Endothelial cell of umbilical vein (primary cell): Measurements from ENCODE around the gene RWDD2A. TPM values are rescaled to one million over a fixed set of nuclear protein-coding genes. Genes with fewer than 3 reads are reported as not detected.

ENCODE experiments used
- BruUV-seq: library from RNA; stranded (reverse); fragments of 400-500 nt; replicated peaks from 2 replicates; lab custom pipeline; 2021; lab: Mats Ljungman, UMichigan
- CTCF ChIA-PET: fragments of 300-600, 350-600 bp; sonication (Branson Sonifier 250); formaldehyde crosslinking; loops from one replicate; lab custom pipeline; 2021; ENCODE audit warnings: antibody characterized with exemption, inconsistent platforms; lab: Charles Lee
- POLR2A ChIA-PET: fragments of 300-600, 350-600 bp; sonication (Branson Sonifier 250); formaldehyde crosslinking; loops from one replicate; lab custom pipeline; 2021; ENCODE audit warnings: antibody characterized with exemption, inconsistent platforms; lab: Charles Lee
- DNase-seq: peaks from one replicate; pipeline ENCODE4 v3.0.0-alpha.2; 2011; ENCODE audit warnings: low read depth, low spot score
- FAIRE-seq: peaks from 2 replicates; lab custom pipeline; 2011; peaks lifted over from hg19 to GRCh38; lab: Jason Lieb, UNC
- H2AFZ ChIP-seq: 2 replicates; pipeline ENCODE4 v1.6.0; 2012; ENCODE audit warnings: low read depth, low read length, control low read depth, inconsistent platforms
- H3K27ac ChIP-seq: 2 replicates; pipeline ENCODE4 v1.5.1; 2011; ENCODE audit warnings: low read depth, mild to moderate bottlenecking, control low read depth, low read length, moderate library complexity; ENCODE audit not compliant: insufficient read depth
- H3K27me3 ChIP-seq, 2 experiments: 2 replicates each; pipeline versions ENCODE4 v1.6.0 to v1.6.1; 2011; ENCODE audit warnings: low read length in 2 of 2, mixed read lengths in 1 of 2; ENCODE audit not compliant: control insufficient read depth in 2 of 2, insufficient read depth in 2 of 2
- H3K36me3 ChIP-seq, 2 experiments: 2 replicates in 1 of 2; 3 replicates in 1 of 2; pipeline ENCODE4 v1.5.1; 2011; ENCODE audit warnings: low read length in 2 of 2, mild to moderate bottlenecking in 1 of 2, moderate library complexity in 1 of 2; ENCODE audit not compliant: control insufficient read depth in 2 of 2, insufficient read depth in 2 of 2; ENCODE audit errors: extremely low read depth in 1 of 2
- H3K4me1 ChIP-seq: 3 replicates; pipeline ENCODE4 v1.5.1; 2011; ENCODE audit warnings: mild to moderate bottlenecking, low read length; ENCODE audit not compliant: control insufficient read depth, insufficient read depth; ENCODE audit errors: extremely low read depth
- H3K4me2 ChIP-seq: 2 replicates; pipeline ENCODE4 v1.6.1; 2011; ENCODE audit warnings: low read length, control low read depth, mixed read lengths; ENCODE audit not compliant: insufficient read depth
- H3K4me3 ChIP-seq, 3 experiments: fragments of 200-600 bp in 1 of 3; sonication (generic), shearing (Covaris generic) in 1 of 3; replicated peaks in 1 of 3; 2 replicates each; pipeline ENCODE4 v1.5.1; 2011 to 2016; ENCODE audit warnings: control low read depth in 3 of 3, low read length in 3 of 3, mild to moderate bottlenecking in 2 of 3, inconsistent platforms in 1 of 3, low read depth in 1 of 3, moderate library complexity in 1 of 3; ENCODE audit not compliant: insufficient read depth in 1 of 3
- H3K79me2 ChIP-seq: 2 replicates; pipeline ENCODE4 v1.6.0; 2012; ENCODE audit warnings: low read length, inconsistent platforms; ENCODE audit not compliant: control insufficient read depth, insufficient read depth
- H3K9ac ChIP-seq: replicated peaks from 2 replicates; pipeline ENCODE3; 2011; ENCODE audit warnings: low read length, control low read depth; ENCODE audit not compliant: insufficient read depth; ENCODE audit errors: extremely low read depth
- H3K9me1 ChIP-seq: replicated peaks from 3 replicates; pipeline ENCODE4 v1.6.0; 2011; ENCODE audit warnings: mild to moderate bottlenecking, low read length; ENCODE audit not compliant: control insufficient read depth, insufficient read depth; ENCODE audit errors: extremely low read depth
- H3K9me3 ChIP-seq: replicated peaks from 2 replicates; pipeline ENCODE4 v1.5.1; 2012; ENCODE audit warnings: low read length, inconsistent platforms; ENCODE audit not compliant: control insufficient read depth, insufficient read depth
- H4K20me1 ChIP-seq: replicated peaks from 2 replicates; pipeline ENCODE3; 2011; ENCODE audit warnings: mild to moderate bottlenecking, low read length; ENCODE audit not compliant: control insufficient read depth, insufficient read depth; ENCODE audit errors: extremely low read depth
- CTCF ChIP-seq, 2 donors: IDR thresholded peaks; 1 replicate in 1 of 2; 2 replicates in 1 of 2; pipeline ENCODE4 v1.5.1; 2011; ENCODE audit warnings: low read length in 2 of 2, mild to moderate bottlenecking in 2 of 2, moderate library complexity in 2 of 2, control low read depth in 1 of 2, inconsistent platforms in 1 of 2, low read depth in 1 of 2; ENCODE audit not compliant: insufficient read depth in 1 of 2; ENCODE audit errors: extremely low read depth in 1 of 2
- POLR2AphosphoS5 ChIP-seq: IDR thresholded peaks from 2 replicates; pipeline ENCODE4 v1.6.1; 2012; ENCODE audit warnings: low read depth, mild to moderate bottlenecking, control low read depth, low read length, moderate library complexity; ENCODE audit not compliant: insufficient read depth
- dilution Hi-C: fragments of 300-500 bp; cut with MboI; formaldehyde crosslinking; loops from one replicate; pipeline ENCODE4 v1.15.0; 2019; ENCODE audit warnings: low sequenced_read_pairs; ENCODE audit not compliant: extremely low pct_ligation_motif_present
- intact Hi-C: fragments of 100-400 bp; cut with micrococcal nuclease; formaldehyde crosslinking; loops from one replicate; pipeline ENCODE4 v1.10.0; 2022
- polyA plus RNA-seq, 4 experiments: library from polyadenylated mRNA; depleted of rRNA in 3 of 4; stranded (reverse) in 3 of 4; unstranded in 1 of 4; fragments of >200 nt; gene quantifications; 2 replicates each; pipeline versions ENCODE4 v1.2.1 to v1.2.3, GENCODE V29; 2011 to 2012; ENCODE audit warnings: missing spikeins in 1 of 4
- total RNA-seq: library from RNA; stranded (reverse); gene quantifications from 2 replicates; pipeline ENCODE4 v1.2.3, GENCODE V29; 2021
- TF ChIP-seq, protein P1 (sequence below): IDR thresholded peaks from 2 replicates; pipeline ENCODE4 v1.6.1; 2011; ENCODE audit not compliant: insufficient read depth, insufficient read length

RWDD2A gene
- total and polyA plus RNA-seq, 2 donors (not counting 3 experiments of a cell fraction or from before 2014, with no cell fraction given): 3.2 to 4.5 TPM

GRCh38 chr6:83215131-83216047, 22.2 kb downstream of the RWDD2A start:
- FAIRE-seq: peak; percentile 88
- Histone ChIP-seq H3K9me3 (no peaks in the 10 kb centered on the region), H4K20me1 (no peaks in the 10 kb centered on the region), H3K4me3 (no peak overlapping the region), H3K36me3 (no peaks in the 10 kb centered on the region), H3K4me1 (no peaks in the 10 kb centered on the region), H3K79me2 (no peaks in the 10 kb centered on the region), H3K9ac (no peak overlapping the region), H3K9me1 (no peaks in the 10 kb centered on the region), H3K27ac (no peak overlapping the region), H2AFZ (no peak overlapping the region), H3K4me2 (no peak overlapping the region), H3K27me3 (no peaks in the 10 kb centered on the region)
- no TSS peak for BruUV-seq
- peak; percentile 82 for DNase-seq
- ChIA-PET POLR2A (interaction anchor here (0.6 kb wide), 1 partner anchor 17 kb away, joined by 3 read pairs; no protein-coding TSS in a partner anchor), CTCF (interaction anchor here (0.6 to 13.1 kb wide), 38 partner anchors 11 to 945 kb away, joined by 3 to 431 read pairs (median 5); partner anchors contain the start of genes DOP1A, PGM3, PRSS35 and RWDD2A)
- TF ChIP-seq POLR2AphosphoS5: no peak
- TF ChIP-seq, protein P1, sequence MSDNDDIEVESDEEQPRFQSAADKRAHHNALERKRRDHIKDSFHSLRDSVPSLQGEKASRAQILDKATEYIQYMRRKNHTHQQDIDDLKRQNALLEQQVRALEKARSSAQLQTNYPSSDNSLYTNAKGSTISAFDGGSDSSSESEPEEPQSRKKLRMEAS: no peak
- TF ChIP-seq CTCF (IDR thresholded peaks at IDR 0.05; ENCODE audit: extremely low read depth in 1 of 2, insufficient read depth in 1 of 2, low read depth in 1 of 2, low read length in 2 of 2): peak; percentile 82 to 83
- dilution Hi-C loops: loop anchor here (25.0 kb wide), 1 partner anchor 297 kb away; the partner anchor contains the start of gene PRSS35
- intact Hi-C loops: loop anchor here (1.0 to 2.0 kb wide), 4 partner anchors 22 to 148 kb away; partner anchors contain the start of genes DOP1A, PGM3 and RWDD2A
